ENCODE data around the gene COL10A1.
A peak's percentile ranks its signal among the peaks of the same experiment; 100 is the strongest.
"Not testable (repeated sequence)": the region's sequence is repeated elsewhere in the genome, so short reads cannot be mapped to it uniquely, and the experiment has no call there.

COL10A1 gene

GRCh38 chr6:116118608-116119007 lies 7.3 kb downstream of the COL10A1 start:
- no peak for DNase-seq

- no peak for DNase-seq
Observed at GRCh38 chr6:116115781-116116180, 10.2 kb downstream of the COL10A1 start.

- DNase-seq: no peak
Observed at GRCh38 chr6:116113386-116113785, 12.5 kb downstream of the COL10A1 start.

GRCh38 chr6:116111552-116112528 lies 14.1 kb downstream of the COL10A1 start:
- DNase-seq: no peak

- DNase-seq: no peak
Observed at GRCh38 chr6:116108836-116109235, 17.1 kb downstream of the COL10A1 start.

GRCh38 chr6:116106146-116106545 lies 19.8 kb downstream of the COL10A1 start:
- no peak for DNase-seq

- DNase-seq: no peak
Observed at GRCh38 chr6:116105247-116105646, 20.7 kb downstream of the COL10A1 start.

- no peak for DNase-seq
Observed at GRCh38 chr6:116104636-116105035, 21.3 kb downstream of the COL10A1 start.

GRCh38 chr6:116102873-116103272 lies 23.1 kb downstream of the COL10A1 start:
- DNase-seq: no peak

GRCh38 chr6:116101790-116102189 lies 24.1 kb downstream of the COL10A1 start:
- DNase-seq: no peak

- DNase-seq: no peak
Observed at GRCh38 chr6:116101302-116101718, 24.6 kb downstream of the COL10A1 start.

- DNase-seq: peak; percentile 78
Observed at GRCh38 chr6:116100419-116101301, 25.3 kb downstream of the COL10A1 start, which contains the start of gene NT5DC1. NT5DC1 (plus strand) TSS chr6:116100853; CDS start chr6:116100931, 78 bp downstream.

GRCh38 chr6:116099036-116099435 lies 26.9 kb downstream of the COL10A1 start:
- no peak for DNase-seq

GRCh38 chr6:116096979-116097816 lies 28.7 kb downstream of the COL10A1 start:
- no peak for DNase-seq

- not testable (repeated sequence) for DNase-seq
Observed at GRCh38 chr6:116096048-116096759, 29.7 kb downstream of the COL10A1 start.

- DNase-seq: no peak
Observed at GRCh38 chr6:116094041-116094440, 31.9 kb downstream of the COL10A1 start.

GRCh38 chr6:116090251-116090650 lies 35.7 kb downstream of the COL10A1 start:
- no peak for DNase-seq

- DNase-seq: no peak
Observed at GRCh38 chr6:116088946-116089345, 37.0 kb downstream of the COL10A1 start.

GRCh38 chr6:116087437-116088027 lies 38.4 kb downstream of the COL10A1 start:
- no peak for DNase-seq

GRCh38 chr6:116084284-116084683 lies 41.6 kb downstream of the COL10A1 start:
- no peak for DNase-seq

GRCh38 chr6:116083052-116083451 lies 42.9 kb downstream of the COL10A1 start:
- no peak for DNase-seq
